Endothelial cell of umbilical vein (primary cell): ENCODE data around the gene MCC.

Experiments
- EZH2 ChIP-seq: IDR thresholded peaks from 2 replicates; pipeline ENCODE4 v1.6.1; 2012; ENCODE audit warnings: borderline replicate concordance, low read depth, mild to moderate bottlenecking, moderate library complexity, low read length, inconsistent platforms; ENCODE audit not compliant: severe bottlenecking
- MYC ChIP-seq: IDR thresholded peaks from one replicate; pipeline ENCODE4 v1.6.1; 2011; ENCODE audit warnings: mild to moderate bottlenecking, low read depth, low read length
- POLR2A ChIP-seq: IDR thresholded peaks from 2 replicates; pipeline ENCODE4 v1.6.1; 2012; ENCODE audit warnings: low read depth, mild to moderate bottlenecking, control low read depth, low read length
- POLR2AphosphoS5 ChIP-seq: IDR thresholded peaks from 2 replicates; pipeline ENCODE4 v1.6.1; 2012; ENCODE audit warnings: low read depth, mild to moderate bottlenecking, control low read depth, low read length, moderate library complexity; ENCODE audit not compliant: insufficient read depth
- TF ChIP-seq, protein P1 (sequence below), 2 donors: IDR thresholded peaks; 1 replicate in 1 of 2; 2 replicates in 1 of 2; pipeline ENCODE4 v1.5.1; 2011; ENCODE audit warnings: low read length in 2 of 2, mild to moderate bottlenecking in 2 of 2, moderate library complexity in 2 of 2, control low read depth in 1 of 2, inconsistent platforms in 1 of 2, low read depth in 1 of 2; ENCODE audit not compliant: insufficient read depth in 1 of 2; ENCODE audit errors: extremely low read depth in 1 of 2
- TF ChIP-seq, protein P2 (sequence below): IDR thresholded peaks from 2 replicates; pipeline ENCODE4 v1.6.1; 2011; ENCODE audit not compliant: insufficient read depth, insufficient read length

DNA sequence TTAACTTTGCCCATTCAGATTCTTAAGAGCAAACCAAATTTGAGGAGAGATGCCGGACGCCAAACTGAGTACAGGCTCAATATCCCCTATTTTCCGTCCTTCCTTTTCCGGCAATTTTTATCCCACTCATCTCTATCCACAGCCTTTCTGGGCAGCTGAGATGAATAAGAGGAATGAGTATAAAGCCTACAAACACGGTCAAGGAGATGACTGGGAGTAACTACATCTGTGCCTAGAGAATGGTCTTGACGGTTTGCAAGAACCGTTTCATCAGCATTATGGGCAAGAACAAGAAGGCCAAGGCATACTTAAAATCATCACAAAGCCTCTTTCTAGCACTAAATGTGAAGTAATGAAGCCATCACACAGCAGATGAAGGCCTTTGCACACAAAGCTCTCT is 284.3 kb downstream of the MCC start:
- TF ChIP-seq EZH2: no peak
- TF ChIP-seq, protein P1, sequence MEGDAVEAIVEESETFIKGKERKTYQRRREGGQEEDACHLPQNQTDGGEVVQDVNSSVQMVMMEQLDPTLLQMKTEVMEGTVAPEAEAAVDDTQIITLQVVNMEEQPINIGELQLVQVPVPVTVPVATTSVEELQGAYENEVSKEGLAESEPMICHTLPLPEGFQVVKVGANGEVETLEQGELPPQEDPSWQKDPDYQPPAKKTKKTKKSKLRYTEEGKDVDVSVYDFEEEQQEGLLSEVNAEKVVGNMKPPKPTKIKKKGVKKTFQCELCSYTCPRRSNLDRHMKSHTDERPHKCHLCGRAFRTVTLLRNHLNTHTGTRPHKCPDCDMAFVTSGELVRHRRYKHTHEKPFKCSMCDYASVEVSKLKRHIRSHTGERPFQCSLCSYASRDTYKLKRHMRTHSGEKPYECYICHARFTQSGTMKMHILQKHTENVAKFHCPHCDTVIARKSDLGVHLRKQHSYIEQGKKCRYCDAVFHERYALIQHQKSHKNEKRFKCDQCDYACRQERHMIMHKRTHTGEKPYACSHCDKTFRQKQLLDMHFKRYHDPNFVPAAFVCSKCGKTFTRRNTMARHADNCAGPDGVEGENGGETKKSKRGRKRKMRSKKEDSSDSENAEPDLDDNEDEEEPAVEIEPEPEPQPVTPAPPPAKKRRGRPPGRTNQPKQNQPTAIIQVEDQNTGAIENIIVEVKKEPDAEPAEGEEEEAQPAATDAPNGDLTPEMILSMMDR (IDR thresholded peaks at IDR 0.05; ENCODE audit: extremely low read depth in 1 of 2, insufficient read depth in 1 of 2, low read depth in 1 of 2, low read length in 2 of 2): no peak
- TF ChIP-seq, protein P2, sequence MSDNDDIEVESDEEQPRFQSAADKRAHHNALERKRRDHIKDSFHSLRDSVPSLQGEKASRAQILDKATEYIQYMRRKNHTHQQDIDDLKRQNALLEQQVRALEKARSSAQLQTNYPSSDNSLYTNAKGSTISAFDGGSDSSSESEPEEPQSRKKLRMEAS: no peak
- no peak for TF ChIP-seq MYC
- TF ChIP-seq POLR2A: no peak
- no peak for TF ChIP-seq POLR2AphosphoS5
